ENCODE data around the gene DNASE1L2. TPM values are rescaled to one million over a fixed set of nuclear protein-coding genes. Genes with fewer than 3 reads are reported as not detected.
A peak's percentile ranks its signal among the peaks of the same experiment; 100 is the strongest.
"Not testable (repeated sequence)": the region's sequence is repeated elsewhere in the genome, so short reads cannot be mapped to it uniquely, and the experiment has no call there.

Gene DNASE1L2
- polyA plus RNA-seq, 1 experiment, result 0.38 TPM

DNA sequence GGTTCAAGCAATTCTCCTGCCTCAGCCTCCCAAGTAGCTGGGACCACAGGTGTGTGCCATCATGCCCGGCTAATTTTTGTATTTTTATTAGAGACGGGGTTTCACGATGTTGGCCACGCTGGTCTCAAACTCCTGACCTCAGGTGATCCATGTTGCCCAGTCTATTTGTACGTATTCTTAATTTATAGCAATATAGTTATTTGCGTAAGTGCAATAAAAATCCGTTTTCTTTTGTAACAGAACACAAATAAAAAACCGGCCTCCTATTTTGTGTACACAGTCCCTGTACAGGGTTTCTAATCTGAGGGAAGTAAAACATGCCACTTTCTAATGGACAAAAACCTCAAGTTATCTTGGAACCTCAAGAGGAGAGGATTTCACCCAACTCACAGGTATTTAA, 24.0 kb downstream of the DNASE1L2 start:
- ChIA-PET POLR2A (no interaction called here), CTCF (no interaction called here)
- no peak overlapping the region for H3K4me3 ChIP-seq (ENCODE audit: low read depth, low read length)
- TF ChIP-seq, protein P1, sequence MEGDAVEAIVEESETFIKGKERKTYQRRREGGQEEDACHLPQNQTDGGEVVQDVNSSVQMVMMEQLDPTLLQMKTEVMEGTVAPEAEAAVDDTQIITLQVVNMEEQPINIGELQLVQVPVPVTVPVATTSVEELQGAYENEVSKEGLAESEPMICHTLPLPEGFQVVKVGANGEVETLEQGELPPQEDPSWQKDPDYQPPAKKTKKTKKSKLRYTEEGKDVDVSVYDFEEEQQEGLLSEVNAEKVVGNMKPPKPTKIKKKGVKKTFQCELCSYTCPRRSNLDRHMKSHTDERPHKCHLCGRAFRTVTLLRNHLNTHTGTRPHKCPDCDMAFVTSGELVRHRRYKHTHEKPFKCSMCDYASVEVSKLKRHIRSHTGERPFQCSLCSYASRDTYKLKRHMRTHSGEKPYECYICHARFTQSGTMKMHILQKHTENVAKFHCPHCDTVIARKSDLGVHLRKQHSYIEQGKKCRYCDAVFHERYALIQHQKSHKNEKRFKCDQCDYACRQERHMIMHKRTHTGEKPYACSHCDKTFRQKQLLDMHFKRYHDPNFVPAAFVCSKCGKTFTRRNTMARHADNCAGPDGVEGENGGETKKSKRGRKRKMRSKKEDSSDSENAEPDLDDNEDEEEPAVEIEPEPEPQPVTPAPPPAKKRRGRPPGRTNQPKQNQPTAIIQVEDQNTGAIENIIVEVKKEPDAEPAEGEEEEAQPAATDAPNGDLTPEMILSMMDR (IDR thresholded peaks at IDR 0.05; ENCODE audit: insufficient read depth, low read depth, low read length), result no peak
- no peak for DNase-seq (ENCODE audit: low read depth)
- H3K36me3 ChIP-seq (ENCODE audit: control insufficient read depth, insufficient read depth, low read length), result peaks cover 26% of the 10 kb centered on the region
- no peaks in the 10 kb centered on the region for H3K27me3 ChIP-seq (ENCODE audit: control insufficient read depth, insufficient read depth, low read length)

DNA sequence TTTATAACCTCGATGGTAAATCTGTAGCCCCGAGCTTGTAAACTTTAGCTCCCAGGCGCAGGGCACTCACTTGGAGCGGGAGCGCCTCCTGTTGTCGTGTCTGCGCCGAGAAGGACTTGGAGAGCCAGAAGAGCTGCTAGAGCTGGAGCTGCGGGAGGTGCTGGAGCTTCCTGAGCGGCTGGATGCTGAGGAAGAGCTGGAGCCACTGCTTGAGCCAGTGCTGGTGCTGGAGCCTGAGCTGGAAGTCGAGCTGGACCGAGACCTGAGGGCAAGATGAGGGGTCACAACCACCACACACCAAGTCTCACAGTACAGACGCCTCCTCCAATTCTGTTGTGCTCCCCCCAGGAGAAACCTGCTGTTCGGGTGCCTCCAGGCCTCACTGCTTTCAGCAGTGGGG, 26.8 kb downstream of the DNASE1L2 start:
- H3K4me3 ChIP-seq (ENCODE audit: low read depth, low read length); POLR2A ChIA-PET; DNase-seq (ENCODE audit: low read depth); CTCF ChIA-PET; H3K27me3 ChIP-seq (ENCODE audit: control insufficient read depth, insufficient read depth, low read length): not testable (repeated sequence)
- peaks cover 17% of the 10 kb centered on the region for H3K36me3 ChIP-seq (ENCODE audit: control insufficient read depth, insufficient read depth, low read length)

DNA sequence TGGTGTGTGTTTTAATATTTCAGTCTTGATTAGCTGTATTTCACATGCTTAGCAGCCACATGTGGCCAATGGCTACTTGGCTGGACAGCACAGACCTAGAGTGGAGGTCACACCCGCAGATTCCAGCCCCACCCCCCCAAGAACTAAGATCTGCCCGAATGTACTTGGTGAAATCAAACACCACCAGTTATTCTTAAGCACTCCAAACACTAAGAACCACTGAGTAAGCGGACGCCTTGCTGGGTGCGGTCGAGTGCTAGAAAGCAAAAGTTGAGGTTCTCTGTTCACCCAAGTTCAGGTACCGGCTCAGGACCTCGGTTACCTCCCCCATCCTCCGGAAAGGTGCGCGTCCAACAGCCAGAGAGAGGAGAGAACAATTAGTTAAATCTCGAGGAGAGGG, 30.6 kb downstream of the DNASE1L2 start:
- H3K36me3 ChIP-seq (ENCODE audit: control insufficient read depth, insufficient read depth, low read length), result peaks cover 13% of the 10 kb centered on the region
- DNase-seq (ENCODE audit: low read depth); POLR2A ChIA-PET; CTCF ChIA-PET; H3K27me3 ChIP-seq (ENCODE audit: control insufficient read depth, insufficient read depth, low read length): not testable (repeated sequence)
- peak overlapping the region; percentile 74 for H3K4me3 ChIP-seq (ENCODE audit: low read depth, low read length)

DNA sequence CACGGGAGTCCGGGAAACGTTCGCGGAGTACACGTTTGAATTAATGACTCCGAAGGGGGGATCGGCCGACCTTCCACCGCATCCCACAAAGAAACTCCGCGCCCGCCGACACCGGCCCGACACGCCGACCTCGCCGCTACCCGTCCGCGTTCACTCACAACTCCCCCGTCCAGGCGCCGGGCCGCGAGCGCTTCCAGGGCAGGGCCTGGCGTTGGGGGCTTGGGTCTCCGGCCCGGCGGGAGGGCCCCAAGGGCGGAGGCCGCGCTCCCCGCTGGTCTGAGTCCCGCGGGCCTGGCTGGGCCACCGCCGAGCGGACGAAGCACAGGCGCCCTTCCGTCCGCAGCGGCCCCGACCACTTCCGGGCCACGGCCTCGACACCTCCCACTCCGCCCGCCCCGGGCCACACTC, 31.3 kb downstream of the DNASE1L2 start:
- peaks cover 13% of the 10 kb centered on the region for H3K36me3 ChIP-seq (ENCODE audit: control insufficient read depth, insufficient read depth, low read length)
- CTCF ChIA-PET; H3K27me3 ChIP-seq (ENCODE audit: control insufficient read depth, insufficient read depth, low read length); DNase-seq (ENCODE audit: low read depth); POLR2A ChIA-PET: not testable (repeated sequence)
- peak overlapping the region; percentile 74 for H3K4me3 ChIP-seq (ENCODE audit: low read depth, low read length)

DNA sequence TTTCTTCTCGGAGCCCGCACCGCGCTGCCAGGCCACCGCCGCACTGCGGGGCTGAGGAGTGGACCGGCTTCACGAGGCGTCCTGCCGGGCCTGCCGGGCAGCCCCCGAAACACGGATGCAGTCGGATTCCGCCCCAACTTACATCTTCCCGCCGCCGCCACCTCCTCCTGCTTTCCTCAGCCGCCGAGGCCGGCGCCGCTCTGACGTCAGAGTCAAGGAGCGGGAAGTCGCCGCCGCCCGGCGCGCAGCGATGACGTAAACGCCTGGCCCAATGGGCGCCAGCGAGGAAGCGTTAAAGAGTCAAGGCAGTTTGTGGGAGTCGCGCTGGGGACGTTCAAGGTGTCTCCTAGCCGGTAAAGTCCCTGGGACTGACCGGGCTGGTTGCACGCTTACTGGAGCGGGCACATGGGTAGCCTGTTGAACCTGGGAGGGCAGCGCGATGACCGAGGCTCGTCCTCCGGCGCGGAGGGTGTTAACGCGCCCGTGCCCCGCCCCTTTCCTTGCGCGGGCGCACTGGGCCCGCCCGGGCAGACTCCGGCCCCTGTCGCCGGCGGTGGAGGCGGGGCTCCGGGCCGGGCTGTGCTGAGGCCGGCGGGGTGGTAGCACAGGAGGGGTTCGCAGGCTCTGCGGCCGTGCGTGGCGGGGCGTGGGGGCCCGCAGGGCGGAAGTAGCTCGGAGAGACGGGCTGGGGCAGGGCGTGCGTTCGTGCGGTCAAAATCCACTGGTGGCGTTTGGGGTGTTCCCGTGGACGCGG, 31.8 kb downstream of the DNASE1L2 start, which contains the start of gene RNPS1:
RNPS1 (minus strand) TSS at position 214 of the 754 bp plus-strand sequence. CDS start 3,483 bp downstream, outside the sequence.
- H3K4me3 ChIP-seq (ENCODE audit: low read depth, low read length), result peak within 1 kb of the TSS; percentile 74
- peak; percentile 46 for DNase-seq (ENCODE audit: low read depth)
- ChIA-PET CTCF (interaction anchor here (0.6 to 0.9 kb wide), 2 partner anchors 16 to 22 kb away, joined by 3 to 4 read pairs; no protein-coding TSS in a partner anchor), POLR2A (no interaction called here)
- peaks cover 12% of the 10 kb centered on the region for H3K36me3 ChIP-seq (ENCODE audit: control insufficient read depth, insufficient read depth, low read length)
- TF ChIP-seq, protein P1 (IDR thresholded peaks at IDR 0.05; ENCODE audit: insufficient read depth, low read depth, low read length), result no peak
- no peaks in the 10 kb centered on the region for H3K27me3 ChIP-seq (ENCODE audit: control insufficient read depth, insufficient read depth, low read length)

DNA sequence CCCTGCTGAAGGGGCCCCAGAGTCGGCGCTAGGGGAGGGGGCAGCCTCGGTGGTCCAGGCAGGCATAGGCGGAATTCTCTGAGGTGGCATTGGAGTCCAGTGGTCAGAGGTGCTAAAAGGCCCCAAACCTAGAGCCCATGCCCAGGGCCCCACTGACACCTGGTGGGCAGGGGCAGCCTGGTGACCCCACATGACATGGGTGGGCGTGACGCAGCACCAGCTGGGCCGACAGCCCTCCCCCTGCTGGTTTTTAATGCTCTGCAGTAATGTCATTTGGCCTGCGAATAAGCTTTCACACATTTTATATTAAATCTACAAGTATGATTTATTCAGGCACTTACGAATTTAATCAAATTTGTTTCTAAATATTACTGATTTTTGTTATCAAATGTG, 33.8 kb downstream of the DNASE1L2 start:
- ChIA-PET POLR2A (no interaction called here), CTCF (interaction anchor here (0.9 to 1.5 kb wide), 3 partner anchors 11 to 232 kb away, joined by 3 to 4 read pairs (median 3); no protein-coding TSS in a partner anchor)
- Histone ChIP-seq H3K36me3 (ENCODE audit: control insufficient read depth, insufficient read depth, low read length) (peaks cover 2% of the 10 kb centered on the region), H3K4me3 (ENCODE audit: low read depth, low read length) (no peak overlapping the region), H3K27me3 (ENCODE audit: control insufficient read depth, insufficient read depth, low read length) (no peaks in the 10 kb centered on the region)
- TF ChIP-seq, protein P1 (IDR thresholded peaks at IDR 0.05; ENCODE audit: insufficient read depth, low read depth, low read length), result no peak
- DNase-seq (ENCODE audit: low read depth), result no peak

Measured in BJ (cell line).